Body of pancreas (tissue), 4 donors: ENCODE measurements around the gene TBC1D12.

ENCODE experiments used
- CTCF ChIP-seq, 7 experiments: fragments of 450-650 bp in 4 of 7; fragments of 200-600 bp in 3 of 7; sonication (generic) in 3 of 7; IDR thresholded peaks; one replicate each; pipeline ENCODE4 v1.5.1; 2016 to 2019; ENCODE audit warnings: antibody characterized with exemption in 7 of 7
- POLR2A ChIP-seq, 3 donors: fragments of 450-650 bp; IDR thresholded peaks; one replicate each; pipeline ENCODE4 v1.6.1; 2016; ENCODE audit warnings: antibody characterized with exemption in 3 of 3, mild to moderate bottlenecking in 2 of 3

DNA sequence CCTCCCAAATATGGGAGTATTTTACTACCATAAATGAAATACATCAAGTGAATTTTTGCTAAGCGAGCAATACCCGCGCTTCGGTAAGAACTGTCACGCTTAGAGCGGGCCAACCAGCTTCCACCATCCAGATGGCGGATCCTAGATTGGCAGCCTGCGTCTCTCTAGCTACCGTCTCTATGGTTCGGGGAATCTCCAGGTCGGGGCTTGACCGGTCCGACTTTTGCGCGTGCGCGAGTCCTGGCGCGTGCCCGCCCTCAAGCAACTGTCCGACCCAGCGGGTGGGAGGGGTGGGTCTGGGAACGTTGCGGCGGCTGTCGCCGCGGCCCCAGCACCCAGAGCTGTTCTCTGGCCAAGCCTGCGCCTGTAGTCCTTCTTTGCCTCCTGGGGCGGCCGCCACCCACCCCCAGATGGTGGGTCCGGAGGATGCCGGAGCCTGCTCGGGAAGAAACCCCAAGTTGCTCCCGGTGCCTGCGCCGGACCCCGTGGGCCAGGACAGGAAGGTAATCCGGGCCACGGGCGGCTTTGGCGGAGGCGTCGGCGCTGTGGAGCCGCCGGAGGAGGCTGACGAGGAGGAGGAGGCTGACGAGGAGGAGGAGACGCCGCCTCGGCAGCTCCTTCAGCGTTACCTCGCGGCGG, at the start of gene TBC1D12:
- no peak for TF ChIP-seq CTCF (IDR thresholded peaks at IDR 0.05)
- TF ChIP-seq POLR2A (IDR thresholded peaks at IDR 0.05) = peak; percentile 79 to 88 (median 88)
